Smooth muscle cell (in vitro differentiated cells): Measurements from ENCODE around the gene SLC35C1. TPM values are rescaled to one million over a fixed set of nuclear protein-coding genes. Genes with fewer than 3 reads are reported as not detected.

Source experiments
- DNase-seq: peaks from one replicate; lab custom pipeline; 2025; ENCODE audit not compliant: unreplicated experiment; lab: John Stamatoyannopoulos, UW
- H2AFZ ChIP-seq: fragments of 200-600 bp; sonication (generic); 2 replicates; pipeline ENCODE4 v1.6.0; 2016; ENCODE audit warnings: antibody characterized with exemption, low read depth, mild to moderate bottlenecking
- H3F3A ChIP-seq: fragments of 200-600 bp; sonication (generic); 2 replicates; pipeline ENCODE4 v1.6.0; 2017; ENCODE audit warnings: antibody characterized with exemption, low read depth
- H3K27ac ChIP-seq: fragments of 200-600 bp; sonication (generic); 2 replicates; pipeline ENCODE4 v1.5.1; 2016; ENCODE audit warnings: low read depth, mild to moderate bottlenecking
- H3K27me3 ChIP-seq: fragments of 200-600 bp; sonication (generic); 2 replicates; pipeline ENCODE4 v1.6.1; 2016; ENCODE audit warnings: low read depth, mild to moderate bottlenecking
- H3K36me3 ChIP-seq: fragments of 200-600 bp; sonication (generic); 2 replicates; pipeline ENCODE4 v1.5.1; 2016; ENCODE audit warnings: low read depth
- H3K4me1 ChIP-seq: fragments of 200-600 bp; sonication (generic); 2 replicates; pipeline ENCODE4 v1.5.1; 2016; ENCODE audit warnings: low read depth
- H3K4me2 ChIP-seq: fragments of 200-600 bp; sonication (generic); 2 replicates; pipeline ENCODE4 v1.6.0; 2016; ENCODE audit warnings: mild to moderate bottlenecking
- H3K4me3 ChIP-seq: fragments of 200-600 bp; sonication (generic); 2 replicates; pipeline ENCODE4 v1.5.1; 2016; ENCODE audit warnings: mild to moderate bottlenecking
- H3K79me2 ChIP-seq: fragments of 200-600 bp; sonication (generic); 2 replicates; pipeline ENCODE4 v1.6.0; 2016; ENCODE audit warnings: low read depth, mild to moderate bottlenecking
- H3K9ac ChIP-seq: fragments of 200-600 bp; sonication (generic); 2 replicates; pipeline ENCODE4 v1.6.0; 2016; ENCODE audit warnings: low read depth
- H3K9me3 ChIP-seq: fragments of 200-600 bp; sonication (generic); replicated peaks from 2 replicates; pipeline ENCODE4 v1.5.1; 2016; ENCODE audit warnings: low read depth
- H4K20me1 ChIP-seq: fragments of 200-600 bp; sonication (generic); 2 replicates; pipeline ENCODE4 v1.6.0; 2016; ENCODE audit warnings: low read depth
- CTCF ChIP-seq: fragments of 200-600 bp; sonication (generic); IDR thresholded peaks from 2 replicates; pipeline ENCODE4 v1.5.1; 2017; ENCODE audit warnings: borderline replicate concordance, mild to moderate bottlenecking, antibody characterized with exemption; ENCODE audit not compliant: insufficient read depth, poor library complexity, severe bottlenecking
- WGBS: methylation state at CpG from one replicate; pipeline ENCODE4 v1.1.7; 2016; ENCODE audit warnings: low lambda C conversion rate; 5-methylcytosine and 5-hydroxymethylcytosine counted together
- polyA plus RNA-seq: library from polyadenylated mRNA; unstranded; fragments of >200 nt; fragmentation: Nextera tagmentation; extraction: Ambion mirVana; gene quantifications from 2 replicates; pipeline ENCODE4 v1.2.1, GENCODE V29; 2016
- total RNA-seq: library from RNA; depleted of rRNA; stranded (reverse); fragments of >200 nt; gene quantifications from 2 replicates; pipeline ENCODE4 v1.2.3, GENCODE V29; 2014

The SLC35C1 gene
- total and polyA plus RNA-seq, 2 experiments from 2014 or later: 8.9 to 32.7 TPM

GRCh38 chr11:45798793-45799441 is 6.0 kb upstream of the SLC35C1 start:
- 78% methylated on average over 10 of the region's 10 CpGs for WGBS
- H2AFZ ChIP-seq: no peak overlapping the region

DNA sequence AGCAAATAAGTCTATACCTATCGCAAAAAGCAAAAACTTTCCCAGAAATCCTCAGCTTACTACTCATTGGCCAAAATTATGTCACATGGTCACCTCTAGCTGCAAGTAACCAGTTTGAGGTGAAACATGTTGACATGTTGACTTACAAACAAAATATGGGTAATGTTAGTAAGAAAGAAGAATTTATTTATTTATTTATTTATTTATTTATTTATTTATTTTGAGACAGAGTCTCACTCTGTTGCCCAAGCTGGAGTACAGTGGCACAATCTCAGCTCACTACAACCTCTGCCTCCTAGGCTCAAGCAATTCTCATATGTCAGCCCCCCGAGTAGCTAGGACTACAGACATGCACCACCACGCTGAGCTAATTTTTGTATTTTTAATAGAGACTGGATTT is 5.4 kb upstream of the SLC35C1 start:
- Histone ChIP-seq H3K9me3 (no peaks in the 10 kb centered on the region), H3K27me3 (no peaks in the 10 kb centered on the region), H3K27ac (no peak overlapping the region), H3K79me2 (no peaks in the 10 kb centered on the region), H3K4me3 (no peak overlapping the region), H4K20me1 (no peaks in the 10 kb centered on the region), H2AFZ (no peak overlapping the region), H3F3A (no peaks in the 10 kb centered on the region), H3K9ac (no peak overlapping the region), H3K4me2 (no peak overlapping the region), H3K4me1 (no peaks in the 10 kb centered on the region), H3K36me3 (no peaks in the 10 kb centered on the region)
- DNase-seq: no peak
- WGBS: 99% methylated on average over 3 of the region's 3 CpGs
- no peak for TF ChIP-seq CTCF

More at GRCh38 chr11:45798793-45799441, 6.0 kb upstream of the SLC35C1 start:
- H3K4me3 ChIP-seq: no peak overlapping the region
- no peaks in the 10 kb centered on the region for H3K79me2 ChIP-seq
- H3K4me1 ChIP-seq: no peaks in the 10 kb centered on the region
- no peak overlapping the region for H3K4me2 ChIP-seq
- H3K27me3 ChIP-seq: no peaks in the 10 kb centered on the region
- no peak for DNase-seq
- no peaks in the 10 kb centered on the region for H3F3A ChIP-seq
- H3K9me3 ChIP-seq: no peaks in the 10 kb centered on the region
- no peaks in the 10 kb centered on the region for H3K36me3 ChIP-seq
- H3K27ac ChIP-seq: no peak overlapping the region
- no peaks in the 10 kb centered on the region for H4K20me1 ChIP-seq
- TF ChIP-seq CTCF: no peak
- no peak overlapping the region for H3K9ac ChIP-seq

DNA sequence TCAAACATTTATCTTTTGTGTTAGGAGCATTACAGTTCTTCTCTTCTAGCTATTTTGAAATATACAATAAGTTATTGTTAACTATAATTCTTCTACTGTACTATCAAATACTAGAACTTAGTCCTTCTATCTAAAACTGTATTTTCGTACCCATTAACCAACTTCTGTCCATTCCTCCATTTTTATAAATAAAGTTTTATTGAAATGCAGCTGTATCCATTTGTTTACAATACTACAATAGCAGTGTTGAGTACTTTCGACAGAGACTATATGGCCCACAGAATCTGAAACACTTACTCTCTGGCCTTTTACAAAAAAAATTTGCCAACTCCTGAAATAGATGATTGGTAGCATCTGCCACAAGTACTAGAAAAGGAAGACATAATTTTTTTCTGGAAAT is 4.7 kb upstream of the SLC35C1 start:
- no peak overlapping the region for H2AFZ ChIP-seq
- no peaks in the 10 kb centered on the region for H3F3A ChIP-seq
- no peak for TF ChIP-seq CTCF
- H3K27me3 ChIP-seq: no peaks in the 10 kb centered on the region
- peaks cover under 1% of the 10 kb centered on the region for H3K79me2 ChIP-seq
- 86% methylated on average over 2 of the region's 2 CpGs for WGBS
- no peak overlapping the region for H3K27ac ChIP-seq
- H3K4me1 ChIP-seq: no peaks in the 10 kb centered on the region
- H3K36me3 ChIP-seq: no peaks in the 10 kb centered on the region
- H3K4me2 ChIP-seq: no peak overlapping the region
- H4K20me1 ChIP-seq: no peaks in the 10 kb centered on the region
- H3K4me3 ChIP-seq: no peak overlapping the region
- H3K9ac ChIP-seq: no peak overlapping the region
- no peak for DNase-seq
- no peaks in the 10 kb centered on the region for H3K9me3 ChIP-seq

- Histone ChIP-seq H3K36me3 (no peaks in the 10 kb centered on the region), H4K20me1 (peaks cover 11% of the 10 kb centered on the region), H3K9me3 (no peaks in the 10 kb centered on the region), H3K4me1 (peaks cover 12% of the 10 kb centered on the region), H2AFZ (no peak overlapping the region), H3K4me2 (no peak overlapping the region), H3K9ac (no peak overlapping the region), H3K79me2 (peaks cover 16% of the 10 kb centered on the region), H3K4me3 (no peak overlapping the region), H3F3A (no peaks in the 10 kb centered on the region), H3K27ac (no peak overlapping the region), H3K27me3 (no peaks in the 10 kb centered on the region)
- no peak for DNase-seq
- TF ChIP-seq CTCF: no peak
- 83% methylated on average over 2 of the region's 2 CpGs for WGBS
Measured at GRCh38 chr11:45801723-45802315, 3.1 kb upstream of the SLC35C1 start.
